ENCODE results near the gene IPO13.

Gene IPO13

DNA sequence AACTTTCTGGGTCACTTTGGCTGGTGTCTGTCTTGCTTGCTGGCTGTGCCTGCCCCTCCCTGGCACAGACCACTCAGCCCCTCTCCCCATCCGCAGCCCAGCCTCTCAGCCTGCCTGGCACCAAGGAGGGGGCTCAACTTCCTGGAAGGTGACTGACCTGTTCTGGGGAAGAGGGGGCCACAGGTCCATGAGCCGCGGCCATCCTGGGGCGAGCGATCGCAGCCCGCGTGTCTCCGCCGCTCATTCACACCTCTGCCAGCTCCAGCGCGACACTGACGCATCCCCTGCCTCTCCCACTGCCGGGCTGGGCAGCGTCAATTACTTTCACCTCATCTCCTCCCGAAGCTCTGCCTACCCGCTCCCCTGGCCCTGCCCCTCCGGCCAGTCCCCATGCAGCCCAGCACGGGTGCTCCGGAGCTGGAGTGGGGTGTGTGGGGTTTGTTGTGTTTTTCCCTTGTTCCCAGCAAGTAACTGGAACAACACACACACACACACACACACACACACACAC, 70.2 kb downstream of the IPO13 start:
- DNase-seq (ENCODE audit: low read depth): no peak
- in situ Hi-C loops (cut with HindIII; ENCODE audit: low sequenced_read_pairs): no loop called here
- H3K4me3 ChIP-seq (ENCODE audit: low read depth, low read length): no peak overlapping the region
- TF ChIP-seq CTCF (IDR thresholded peaks at IDR 0.05; ENCODE audit: low read depth, low read length, missing control alignments): no peak

All from astrocyte of the cerebellum (primary cell).